Tibial artery (tissue), 4 donors: ENCODE results near the gene NCBP2.

Source experiments
- DNase-seq, 2 donors: peaks; one replicate each; pipeline ENCODE4 v3.0.0-alpha.2; 2019
- H3K27ac ChIP-seq, 2 donors: fragments of 200-600 bp; sonication (generic) in 1 of 2; 1 replicate in 1 of 2; 2 replicates in 1 of 2; pipeline ENCODE4 v1.5.1; 2018 to 2019; ENCODE audit warnings: mild to moderate bottlenecking in 1 of 2
- H3K27me3 ChIP-seq, 2 donors: fragments of 200-600 bp; sonication (generic) in 1 of 2; one replicate each; pipeline versions ENCODE4 v1.5.1 to v1.6.0; 2016 to 2019
- H3K36me3 ChIP-seq, 3 donors: fragments of 200-600 bp; sonication (generic) in 2 of 3; one replicate each; pipeline ENCODE4 v1.5.1; 2016 to 2019; ENCODE audit warnings: mild to moderate bottlenecking in 2 of 3
- H3K4me1 ChIP-seq, 4 donors: fragments of 200-600 bp; sonication (generic) in 2 of 4; 1 replicate in 3 of 4; 2 replicates in 1 of 4; pipeline ENCODE4 v1.5.1; 2016 to 2019
- H3K4me3 ChIP-seq, 2 donors: fragments of 200-600 bp; sonication (generic) in 1 of 2; 1 replicate in 1 of 2; 2 replicates in 1 of 2; pipeline ENCODE4 v1.5.1; 2018 to 2019; ENCODE audit warnings: mild to moderate bottlenecking in 2 of 2
- H3K9me3 ChIP-seq, 3 donors: fragments of 200-600 bp; sonication (generic) in 1 of 3; one replicate each; pipeline ENCODE4 v1.5.1; 2016 to 2019
- CTCF ChIP-seq, 2 experiments: fragments of 200-600 bp in 1 of 2; fragments of 450-650 bp in 1 of 2; IDR thresholded peaks; one replicate each; pipeline ENCODE4 v1.5.1; 2017 to 2019; ENCODE audit warnings: antibody characterized with exemption in 2 of 2, mild to moderate bottlenecking in 1 of 2, moderate library complexity in 1 of 2
- intact Hi-C: fragments of 100-400 bp; cut with DNase I; formaldehyde crosslinking; loops from one replicate; pipeline ENCODE4 v1.15.0; 2023; ENCODE audit warnings: low total_unique reads

NCBP2 gene

GRCh38 chr3:196962930-196963630 is 20.8 kb upstream of the NCBP2 start:
- no peak for DNase-seq
- H3K4me1 ChIP-seq = peaks cover 0 to 10% (median 5%) of the 10 kb centered on the region in 4 donors
- H3K36me3 ChIP-seq = peaks cover 0 to 6% (median 0%) of the 10 kb centered on the region in 3 donors
- no peak for TF ChIP-seq CTCF (IDR thresholded peaks at IDR 0.05)
- intact Hi-C loops = loop anchor here (10.0 kb wide), 1 partner anchor 218 kb away; no protein-coding TSS in a partner anchor
- no peaks in the 10 kb centered on the region for H3K9me3 ChIP-seq
- H3K27ac ChIP-seq = no peak overlapping the region
- H3K27me3 ChIP-seq = no peaks in the 10 kb centered on the region
- no peak overlapping the region for H3K4me3 ChIP-seq

GRCh38 chr3:196962108-196962929 is 20.0 kb upstream of the NCBP2 start:
- no peak overlapping the region for H3K4me3 ChIP-seq
- H3K36me3 ChIP-seq = peaks cover 0 to 6% (median 0%) of the 10 kb centered on the region in 3 donors
- H3K27ac ChIP-seq = no peak overlapping the region
- DNase-seq = no peak
- intact Hi-C loops = loop anchor here (10.0 kb wide), 1 partner anchor 218 kb away; no protein-coding TSS in a partner anchor
- H3K4me1 ChIP-seq = peaks cover 0 to 2% (median under 1%) of the 10 kb centered on the region in 4 donors
- no peaks in the 10 kb centered on the region for H3K9me3 ChIP-seq
- TF ChIP-seq CTCF (IDR thresholded peaks at IDR 0.05) = no peak
- H3K27me3 ChIP-seq = no peaks in the 10 kb centered on the region

GRCh38 chr3:196954832-196955231 is 12.5 kb upstream of the NCBP2 start:
- no peak for TF ChIP-seq CTCF (IDR thresholded peaks at IDR 0.05)
- Histone ChIP-seq H3K9me3 (no peaks in the 10 kb centered on the region), H3K4me1 (no peaks in the 10 kb centered on the region), H3K4me3 (no peak overlapping the region), H3K27ac (no peak overlapping the region), H3K27me3 (no peaks in the 10 kb centered on the region), H3K36me3 (peaks cover 0 to 14% (median 4%) of the 10 kb centered on the region in 3 donors)
- DNase-seq = no peak
- intact Hi-C loops = no loop called here

GRCh38 chr3:196951371-196951770 is 9.0 kb upstream of the NCBP2 start:
- Histone ChIP-seq H3K27me3 (no peaks in the 10 kb centered on the region), H3K4me1 (no peaks in the 10 kb centered on the region), H3K9me3 (no peaks in the 10 kb centered on the region), H3K4me3 (no peak overlapping the region), H3K27ac (no peak overlapping the region), H3K36me3 (peaks cover 0 to 35% (median 4%) of the 10 kb centered on the region in 3 donors)
- no peak for DNase-seq
- intact Hi-C loops = no loop called here
- TF ChIP-seq CTCF (IDR thresholded peaks at IDR 0.05) = no peak

- peaks cover 0 to 41% (median 4%) of the 10 kb centered on the region in 3 donors for H3K36me3 ChIP-seq
- no peak overlapping the region for H3K4me3 ChIP-seq
- no peaks in the 10 kb centered on the region for H3K9me3 ChIP-seq
- DNase-seq = no peak
- no peaks in the 10 kb centered on the region for H3K27me3 ChIP-seq
- intact Hi-C loops = no loop called here
- peaks cover 0 to under 1% (median 0%) of the 10 kb centered on the region in 4 donors for H3K4me1 ChIP-seq
- no peak for TF ChIP-seq CTCF (IDR thresholded peaks at IDR 0.05)
- H3K27ac ChIP-seq = no peak overlapping the region
Measured at GRCh38 chr3:196949750-196950149, 7.4 kb upstream of the NCBP2 start.
